GM03348 (cell line): ENCODE measurements around the gene MLX.
"Not testable (repeated sequence)": the region's sequence is repeated elsewhere in the genome, so short reads cannot be mapped to it uniquely, and the experiment has no call there.

Experiments used
- DNase-seq: peaks from one replicate; pipeline ENCODE4 v3.0.0; 2012; ENCODE audit warnings: low spot score

MLX gene

DNA sequence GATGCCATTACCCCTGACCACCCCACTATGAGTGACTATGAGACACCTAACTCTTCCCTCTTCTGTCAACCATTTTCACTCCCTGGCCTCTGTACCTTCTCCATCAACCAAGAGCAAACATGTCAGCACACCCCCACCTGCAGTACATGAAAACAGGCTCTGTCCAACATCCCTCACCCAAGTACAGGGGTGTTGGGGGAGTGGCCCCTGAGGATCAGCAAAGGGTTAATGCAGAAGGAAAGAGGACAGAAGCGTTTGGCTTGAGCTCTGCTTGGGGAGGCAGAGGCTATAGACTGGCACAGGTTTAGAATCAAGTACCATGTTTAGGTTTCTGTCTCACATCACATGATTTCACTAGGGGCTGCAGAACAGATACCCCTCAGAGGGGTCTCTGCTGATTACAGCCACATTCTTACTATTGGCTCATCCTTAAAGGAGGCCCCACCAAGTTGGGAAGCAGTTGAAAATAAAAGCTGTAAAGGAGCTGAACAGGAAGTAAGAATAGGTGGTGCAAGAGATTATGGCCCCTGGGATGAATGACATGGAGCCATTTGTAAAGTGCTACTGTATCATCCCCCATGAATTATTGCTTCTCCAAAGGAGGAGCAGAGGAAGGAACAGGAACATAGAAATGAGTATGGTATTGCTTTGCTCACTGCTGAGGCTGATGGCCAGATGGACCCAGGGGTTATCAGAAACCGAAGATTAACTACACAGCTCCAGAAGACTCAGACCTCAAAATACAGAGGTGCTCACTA, 13.1 kb downstream of the MLX start:
- no peak for DNase-seq

DNA sequence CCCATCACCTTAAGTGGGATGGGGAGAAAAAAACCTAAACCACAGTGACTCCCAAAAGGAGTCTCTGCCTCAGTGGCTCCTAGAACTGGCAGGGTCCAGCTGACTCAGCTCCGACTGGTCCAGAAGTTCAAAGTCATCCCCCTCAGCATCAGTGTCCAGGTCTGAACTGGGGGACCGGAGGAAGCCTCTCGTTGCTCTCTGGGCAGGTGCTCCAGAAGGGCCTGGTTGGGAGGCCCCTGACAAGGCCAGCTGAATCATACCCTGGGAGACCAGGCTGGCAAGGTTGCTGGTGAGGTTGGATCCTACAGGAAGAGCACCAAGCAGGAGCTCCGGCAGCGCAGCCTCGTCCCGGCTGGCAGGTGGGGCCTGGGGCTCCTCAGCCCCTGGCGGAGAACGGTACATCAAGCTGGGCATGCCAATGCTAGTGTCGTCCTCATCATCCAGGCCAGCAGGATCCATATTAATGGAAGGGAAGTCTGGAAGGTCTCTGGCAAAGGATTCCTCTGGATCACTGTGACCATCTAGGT, 14.9 kb downstream of the MLX start:
- no peak for DNase-seq

DNA sequence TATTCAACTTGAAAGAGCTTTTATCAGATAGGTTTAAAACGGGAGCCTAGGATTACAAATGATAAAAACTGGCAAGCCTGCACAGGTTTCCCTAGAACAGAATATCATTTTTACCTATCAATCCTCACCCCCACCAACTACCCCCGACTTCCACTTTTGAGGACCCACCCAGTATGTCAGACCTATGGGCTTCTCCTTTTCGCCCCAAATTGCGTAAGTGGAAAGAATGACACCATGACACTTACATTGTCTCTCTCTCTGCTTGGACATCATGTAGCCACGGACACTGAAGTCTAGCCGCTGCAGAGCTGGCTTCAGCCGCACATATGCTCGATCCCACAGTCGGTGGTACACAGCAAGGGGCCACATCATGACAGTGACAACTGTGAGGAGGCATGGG, 18.0 kb downstream of the MLX start:
- DNase-seq: no peak

DNA sequence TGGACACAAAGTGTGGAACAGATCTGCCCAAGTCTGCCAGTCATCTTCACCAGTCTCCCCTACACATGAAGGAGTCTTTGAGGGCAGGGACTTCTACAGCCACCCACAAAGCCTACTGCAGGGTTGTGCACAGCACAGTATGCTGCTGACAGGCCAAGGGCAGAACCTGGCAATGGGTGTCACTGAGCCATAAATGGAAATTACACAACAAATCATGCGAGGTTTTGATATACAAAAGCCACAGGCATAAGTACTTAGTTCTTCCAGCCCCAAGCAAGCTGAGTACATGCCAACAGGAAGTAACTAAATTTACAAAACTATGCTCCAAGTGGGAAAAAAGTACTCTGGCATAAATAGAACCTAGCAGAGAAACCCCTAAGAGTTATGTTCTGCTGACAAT, 18.5 kb downstream of the MLX start:
- no peak for DNase-seq

DNA sequence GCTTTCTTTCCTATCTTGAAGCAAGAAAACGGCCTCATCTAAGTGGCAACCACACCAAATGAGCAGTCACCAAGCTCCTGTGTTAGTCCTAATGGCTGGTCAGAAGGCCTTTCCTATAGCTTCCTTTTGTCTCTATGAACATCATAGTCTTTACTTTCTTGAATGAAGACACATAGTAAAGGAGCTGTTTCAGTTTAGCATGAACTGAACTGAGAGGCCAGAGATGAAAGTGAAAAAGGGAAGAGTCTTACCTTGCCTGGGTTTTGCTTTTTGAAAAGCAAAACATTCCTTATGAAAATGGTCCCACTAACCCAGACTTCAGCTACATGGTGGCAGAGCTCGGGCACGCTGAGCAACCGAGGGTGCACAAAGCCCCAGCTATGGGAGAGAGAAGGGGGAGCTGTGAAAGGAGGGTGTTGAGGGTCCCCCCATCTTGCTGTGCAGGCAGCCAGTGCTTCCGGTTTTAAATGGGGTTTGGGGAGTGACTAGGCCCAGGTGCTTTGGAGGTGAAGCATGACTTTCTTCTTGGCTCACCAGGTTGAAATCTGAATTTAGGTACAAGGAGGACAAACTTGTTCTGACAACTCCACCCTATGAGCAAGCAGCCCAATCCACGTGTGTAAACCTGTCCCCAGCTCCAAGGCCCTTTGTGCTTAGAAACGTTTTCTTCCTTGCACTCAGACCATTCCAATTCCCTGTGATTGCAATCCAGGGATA, 19.8 kb downstream of the MLX start:
- no peak for DNase-seq

DNA sequence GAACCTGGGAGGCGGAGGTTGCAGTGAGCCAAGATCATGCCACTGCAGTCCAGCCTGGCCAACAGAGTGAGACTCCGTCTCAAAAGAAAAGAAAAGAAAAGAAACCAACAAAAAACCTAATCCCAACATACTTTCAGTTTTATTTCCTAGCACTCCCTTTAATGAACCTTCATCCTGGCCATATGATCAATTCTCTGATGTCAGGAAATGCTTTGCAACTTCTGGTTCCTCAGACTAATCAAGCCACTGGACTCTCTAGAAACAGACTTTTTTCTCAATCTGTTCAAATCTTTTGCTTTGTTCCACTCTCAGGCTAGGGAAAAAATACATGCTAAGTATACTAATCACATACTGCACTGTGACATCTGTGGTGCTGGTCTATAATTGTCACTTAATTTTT, 24.0 kb downstream of the MLX start:
- no peak for DNase-seq

DNA sequence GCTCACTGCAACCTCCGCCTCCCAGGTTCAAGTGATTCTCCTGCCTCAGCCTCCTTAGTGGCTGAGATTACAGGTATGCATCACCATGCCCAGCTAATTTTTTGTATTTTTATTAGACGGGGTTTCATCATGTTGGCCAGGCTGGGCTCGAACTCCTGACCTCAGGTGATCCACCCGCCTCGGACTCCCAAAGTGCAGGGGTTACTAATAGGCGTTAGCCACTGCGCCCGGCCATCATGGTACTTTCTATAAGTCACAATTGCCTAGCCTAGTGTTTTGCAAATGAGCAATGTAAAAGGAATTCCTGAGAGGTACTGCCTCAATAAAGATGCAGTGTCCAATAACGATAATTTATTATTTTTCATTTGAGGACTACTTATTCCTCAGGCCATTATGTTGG, 24.5 kb downstream of the MLX start:
- no peak for DNase-seq

DNA sequence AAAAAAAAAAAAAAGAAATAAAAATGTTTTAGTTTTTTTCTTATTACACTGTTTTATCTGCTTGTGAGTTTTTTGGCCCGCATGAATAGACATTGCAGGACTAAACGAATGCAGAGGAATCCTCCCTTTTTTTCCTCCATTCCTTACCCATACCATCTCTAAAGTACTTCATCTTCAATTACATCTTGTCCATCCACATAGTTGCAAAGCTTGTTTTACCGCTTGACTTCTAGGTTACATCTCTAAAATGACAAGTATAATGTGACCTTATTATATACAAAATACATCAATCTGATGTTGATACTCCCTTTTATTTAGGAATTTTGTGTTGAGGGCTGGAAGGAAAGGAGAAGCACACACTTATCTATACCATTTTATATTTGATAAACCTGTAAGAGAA, 29.5 kb downstream of the MLX start:
- no peak for DNase-seq

DNA sequence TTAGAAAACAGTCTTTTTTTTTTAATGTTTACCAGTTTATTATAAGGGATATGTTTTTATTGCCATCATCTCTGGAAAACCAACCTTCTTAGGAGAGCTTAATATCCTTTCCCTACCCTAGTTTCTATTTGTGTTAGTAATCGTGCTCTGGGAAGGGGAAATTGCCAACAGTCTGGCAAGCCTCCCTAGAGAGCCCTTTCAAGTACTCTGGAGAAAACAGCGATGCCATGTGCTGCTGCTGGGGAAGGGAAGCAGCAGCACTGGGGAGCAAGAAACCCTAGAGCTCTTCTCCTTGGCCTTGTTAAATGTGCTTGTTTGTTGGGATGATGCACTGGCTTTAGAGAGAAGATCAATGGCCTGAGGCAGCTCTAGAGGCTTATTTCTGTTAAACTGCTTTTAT, 32.0 kb downstream of the MLX start:
- DNase-seq: no peak

DNA sequence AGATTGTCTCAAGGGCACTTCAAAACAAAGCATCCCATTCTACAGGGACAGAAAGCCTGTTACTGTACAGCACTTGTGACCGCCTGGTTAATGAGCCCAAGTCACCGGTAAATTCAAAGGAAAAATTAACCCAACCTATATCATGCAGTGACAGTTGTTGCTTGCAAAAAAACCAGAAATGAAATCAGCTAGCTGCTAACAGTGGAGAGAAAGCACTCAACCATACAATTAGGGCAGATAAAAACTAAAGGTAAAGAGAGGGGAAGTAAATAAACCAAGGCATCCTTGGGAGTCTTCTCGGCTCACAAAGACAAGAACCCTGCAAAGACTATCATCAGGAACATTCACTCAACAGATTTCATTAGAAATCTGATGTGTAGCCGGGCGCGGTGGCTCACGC, 36.4 kb downstream of the MLX start:
- no peak for DNase-seq

DNA sequence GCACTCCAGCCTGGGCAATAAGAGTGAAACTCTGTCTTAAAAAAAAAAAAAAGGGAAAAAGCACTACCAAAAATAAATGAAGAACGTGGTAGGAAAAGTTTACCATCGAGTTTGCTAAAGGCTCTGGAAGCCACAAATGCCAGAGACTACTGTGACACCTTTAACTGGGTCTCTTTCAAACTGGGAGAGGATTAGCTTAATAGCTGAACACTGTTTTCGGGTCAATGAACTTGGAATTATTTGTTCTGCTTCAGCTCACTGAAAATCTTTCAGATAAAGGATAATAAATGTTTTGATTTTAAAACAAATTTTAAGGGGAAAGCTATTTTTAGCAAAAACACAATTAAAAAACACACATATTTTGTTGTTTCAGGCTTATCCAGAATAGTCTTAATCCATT, 40.9 kb downstream of the MLX start:
- DNase-seq: no peak

DNA sequence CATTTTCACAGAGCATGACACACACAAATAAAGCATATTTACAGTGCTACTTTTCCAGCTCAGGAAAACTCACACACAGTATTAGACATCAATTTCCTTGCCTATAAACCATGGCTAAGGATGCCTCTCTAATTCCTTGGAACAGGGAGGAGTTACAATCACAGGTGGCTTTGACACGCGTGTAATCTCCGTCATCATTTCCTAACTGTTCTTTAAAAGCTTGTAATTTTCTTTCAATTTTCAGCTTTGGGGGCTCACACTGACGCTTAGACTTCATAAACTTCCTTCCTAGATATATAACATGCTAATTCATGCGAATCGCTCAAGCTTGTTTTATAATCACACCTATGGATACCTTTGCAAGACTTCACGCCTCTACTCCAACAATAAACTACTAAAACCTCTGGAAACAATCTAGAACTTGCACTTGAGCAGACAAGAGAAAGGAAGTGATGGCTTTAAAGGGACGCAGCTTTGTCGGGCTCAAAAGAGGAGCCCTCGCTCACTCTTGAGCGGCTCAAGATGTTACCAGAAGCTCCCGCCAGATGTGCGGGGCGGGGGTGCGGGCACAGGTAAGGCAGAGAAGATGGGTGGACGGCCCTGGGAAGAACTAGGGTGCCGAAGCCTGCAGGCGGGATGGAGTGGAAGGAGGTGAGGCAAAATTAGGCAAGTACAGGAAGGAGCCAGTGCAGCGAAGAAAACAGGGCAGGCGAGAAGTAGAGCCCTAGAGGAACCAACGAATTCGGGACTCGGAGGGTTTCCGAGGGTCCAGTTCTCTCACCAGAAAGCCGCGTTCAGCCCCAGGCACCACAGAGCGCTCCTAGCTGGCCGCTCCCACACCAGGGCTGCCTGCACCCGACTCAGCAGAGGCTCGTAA, 41.6 kb downstream of the MLX start:
- DNase-seq: no peak

DNA sequence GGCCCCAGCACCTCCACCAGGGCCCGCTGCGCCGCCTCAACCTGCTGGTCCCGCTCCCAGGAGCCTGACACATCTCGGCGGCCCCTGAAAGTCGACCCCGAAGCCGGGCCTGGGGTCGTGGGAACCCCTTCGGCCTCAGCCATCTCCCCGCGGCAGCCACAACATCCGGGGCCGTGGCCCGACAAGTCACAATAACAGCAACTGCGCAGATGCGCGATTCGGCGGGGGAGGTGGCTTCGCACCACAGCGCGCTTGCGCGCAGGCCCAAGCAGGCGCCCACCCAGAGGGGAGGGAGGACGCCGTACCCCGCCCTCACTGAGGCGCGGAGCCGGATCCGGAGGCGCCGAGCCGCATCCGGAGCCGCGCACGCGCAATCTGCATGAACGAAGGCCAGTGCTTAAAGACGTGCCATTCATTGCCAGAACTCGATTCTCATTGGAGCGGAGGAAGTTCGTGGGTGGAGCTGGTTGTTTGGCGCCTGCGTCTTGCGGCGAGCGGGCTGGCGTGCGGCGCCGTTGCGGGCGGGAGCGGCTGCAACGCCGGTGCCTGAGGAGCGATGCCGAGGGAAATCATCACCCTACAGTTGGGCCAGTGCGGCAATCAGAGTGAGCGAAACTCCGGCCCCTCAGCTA, 42.4 kb downstream of the MLX start, which contains the start of the genes RETREG3 and TUBG1:
TSS of gene RETREG3 (minus strand) at position 193 of the 632 bp plus-strand sequence. CDS start at position 143, 50 bp downstream.
TSS of gene TUBG1 (plus strand) at position 502 of the 632 bp plus-strand sequence. CDS start at position 557, 55 bp downstream.
- peak; percentile 100 for DNase-seq

DNA sequence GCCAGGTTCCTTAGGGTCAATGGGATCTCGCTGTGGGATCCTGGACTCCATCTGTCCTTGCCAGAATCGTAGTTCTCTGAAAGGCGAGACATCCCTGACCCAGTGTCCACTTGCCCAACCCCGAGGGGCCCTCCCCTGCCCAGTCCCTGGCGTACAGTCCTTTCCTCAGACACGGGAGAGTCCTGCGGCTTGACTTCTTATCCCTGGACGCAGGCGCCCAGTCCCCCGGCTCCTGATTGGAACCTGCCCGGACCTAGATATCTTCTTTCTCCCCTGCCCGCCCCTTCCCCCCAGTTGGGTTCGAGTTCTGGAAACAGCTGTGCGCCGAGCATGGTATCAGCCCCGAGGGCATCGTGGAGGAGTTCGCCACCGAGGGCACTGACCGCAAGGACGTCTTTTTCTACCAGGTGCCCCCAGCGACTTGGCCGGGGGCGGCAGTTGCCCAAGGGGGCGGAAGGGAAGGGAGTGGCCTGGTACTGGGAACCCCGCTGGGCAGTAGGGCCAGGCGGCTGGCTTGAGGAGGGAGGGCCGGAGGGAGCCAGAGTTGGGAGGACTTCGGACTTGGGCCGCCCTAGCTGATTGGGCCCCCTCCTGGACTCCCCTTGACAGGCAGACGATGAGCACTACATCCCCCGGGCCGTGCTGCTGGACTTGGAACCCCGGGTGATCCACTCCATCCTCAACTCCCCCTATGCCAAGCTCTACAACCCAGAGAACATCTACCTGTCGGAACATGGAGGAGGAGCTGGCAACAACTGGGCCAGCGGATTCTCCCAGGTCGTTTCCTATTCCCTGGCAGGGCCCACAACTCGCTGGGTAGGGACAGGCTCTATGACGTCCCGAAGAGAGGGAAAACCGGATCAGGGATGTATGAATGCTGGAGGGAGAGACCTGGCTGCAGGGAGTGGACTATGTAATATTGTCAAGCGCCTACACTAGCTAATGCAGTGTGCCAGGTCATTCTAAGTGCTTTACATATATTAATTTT, 43.2 kb downstream of the MLX start:
- not testable (repeated sequence) for DNase-seq

DNA sequence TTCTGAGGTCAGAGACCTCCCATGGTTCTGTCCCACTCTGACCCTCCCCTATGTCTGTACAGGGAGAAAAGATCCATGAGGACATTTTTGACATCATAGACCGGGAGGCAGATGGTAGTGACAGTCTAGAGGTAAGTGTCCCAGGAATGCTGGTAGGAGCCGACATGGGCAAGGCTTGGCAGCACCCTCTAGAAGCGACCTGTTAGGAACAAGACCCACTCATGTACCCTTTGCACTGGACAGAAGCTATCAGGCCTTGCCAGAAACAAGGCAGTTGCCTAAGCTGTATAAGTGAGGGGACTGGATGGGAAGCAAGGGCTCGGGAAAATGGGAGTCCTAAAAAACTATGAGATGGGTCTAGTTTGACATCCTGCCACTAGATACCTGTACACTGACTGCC, 45.1 kb downstream of the MLX start:
- no peak for DNase-seq

DNA sequence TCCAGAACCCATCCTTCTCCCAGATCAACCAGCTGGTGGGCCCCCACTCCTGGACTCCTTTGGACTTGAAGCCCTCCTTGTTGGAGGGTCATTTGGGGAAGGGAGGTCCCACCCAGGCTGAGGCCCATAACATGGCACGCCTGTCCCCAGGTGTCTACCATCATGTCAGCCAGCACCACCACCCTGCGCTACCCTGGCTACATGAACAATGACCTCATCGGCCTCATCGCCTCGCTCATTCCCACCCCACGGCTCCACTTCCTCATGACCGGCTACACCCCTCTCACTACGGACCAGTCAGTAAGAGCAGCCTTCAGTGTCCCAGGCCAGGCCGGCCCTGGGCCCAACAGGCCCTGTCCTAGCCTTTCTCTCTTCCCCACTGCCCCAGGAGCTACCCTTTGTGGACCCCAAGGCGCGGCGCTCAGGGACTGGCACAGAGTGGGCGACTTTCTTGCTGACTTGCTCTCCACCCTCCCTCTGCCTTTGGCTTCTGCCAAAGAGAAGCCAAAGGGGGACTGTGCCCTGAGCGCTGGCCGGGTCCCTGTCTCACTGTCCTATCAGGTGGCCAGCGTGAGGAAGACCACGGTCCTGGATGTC, 46.9 kb downstream of the MLX start:
- DNase-seq: no peak

DNA sequence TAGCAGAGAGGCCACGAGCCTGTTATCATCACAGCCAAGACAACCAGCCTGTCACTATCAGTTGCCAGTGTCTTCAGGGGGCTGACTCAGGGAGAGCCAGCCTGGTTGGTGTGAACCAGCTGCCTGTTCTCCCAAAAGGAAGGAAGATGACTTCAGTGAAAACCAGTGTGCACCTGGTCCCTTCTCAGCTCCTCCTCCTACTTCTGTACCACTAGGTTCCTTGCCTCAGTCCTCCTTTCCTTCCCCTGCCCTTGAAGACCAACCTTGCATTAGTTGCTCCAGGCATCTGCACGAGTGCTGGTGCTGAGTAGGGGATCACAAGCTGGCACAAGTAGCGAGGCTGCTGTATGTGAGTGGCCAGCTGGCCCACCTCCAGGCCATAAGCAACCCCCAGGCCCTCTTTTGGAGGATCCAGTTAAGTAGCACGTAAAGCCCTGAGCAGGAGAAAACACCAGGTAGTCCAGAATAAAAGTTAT, 51.1 kb downstream of the MLX start:
- no peak for DNase-seq

DNA sequence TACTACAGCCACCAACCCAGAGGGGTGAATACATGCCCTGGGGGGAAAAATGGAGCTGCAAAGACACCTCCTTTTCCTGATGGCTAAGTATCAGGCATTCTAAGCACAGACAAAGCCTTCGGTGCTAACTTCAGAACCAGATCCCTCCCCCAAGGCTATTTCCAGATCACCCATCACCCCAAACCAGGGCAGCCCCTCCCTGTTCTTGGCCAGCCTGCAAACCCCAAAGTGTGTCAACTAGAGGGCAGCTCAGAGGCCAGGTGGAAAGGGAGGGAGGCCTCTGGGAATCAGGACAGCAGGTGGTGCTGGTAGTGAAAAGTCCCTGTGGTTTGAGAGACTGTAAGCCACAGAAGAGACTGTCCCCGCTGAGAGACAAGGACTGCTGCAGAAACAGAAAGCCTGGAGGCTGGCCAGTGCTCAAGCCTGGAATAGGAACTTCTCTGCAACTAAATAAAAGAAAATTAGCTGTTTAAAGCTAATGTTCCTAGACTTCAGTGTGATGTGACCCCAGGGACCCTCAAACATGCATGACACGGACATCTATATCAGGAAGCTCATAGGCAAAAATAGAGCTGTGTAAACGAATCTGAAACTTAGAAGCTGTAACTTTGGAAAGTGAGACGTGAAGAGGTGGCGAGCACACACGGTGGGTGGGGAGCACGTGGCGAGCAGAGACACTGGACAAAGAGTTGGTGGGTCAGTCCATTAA, 51.7 kb downstream of the MLX start:
- no peak for DNase-seq

DNA sequence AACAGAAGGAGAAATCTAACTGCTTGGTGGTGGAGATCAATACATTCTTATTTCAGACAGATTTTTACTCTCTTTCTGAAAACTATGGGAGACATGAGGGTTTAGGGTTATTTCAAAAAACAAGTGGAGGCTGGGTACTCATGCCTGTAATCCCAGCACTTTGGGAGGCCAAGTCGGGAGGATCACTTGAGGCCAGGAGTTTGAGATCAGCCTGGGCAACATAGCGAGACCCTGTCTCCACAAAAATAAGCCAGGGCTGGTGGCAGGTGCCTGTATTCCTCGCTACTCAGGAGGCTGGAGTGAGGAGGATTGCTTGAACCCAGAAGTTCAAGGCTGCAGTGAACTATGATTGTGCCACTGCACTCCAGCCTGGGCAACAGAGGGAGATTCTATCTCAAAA, 55.1 kb downstream of the MLX start:
- not testable (repeated sequence) for DNase-seq
